Skeletal muscle tissue (tissue), 4 donors: ENCODE measurements around the gene NECAB2. TPM values are rescaled to one million over a fixed set of nuclear protein-coding genes. Genes with fewer than 3 reads are reported as not detected.

ENCODE experiments used
- H3K27ac ChIP-seq: one replicate; pipeline ENCODE4 v1.7.0; 2013; ENCODE audit warnings: mild to moderate bottlenecking, low read depth, low read length, inconsistent platforms
- H3K27me3 ChIP-seq, 3 donors: one replicate each; pipeline ENCODE4 v1.7.0; 2013; ENCODE audit warnings: low read length in 3 of 3; ENCODE audit not compliant: control insufficient read depth in 3 of 3, insufficient read depth in 3 of 3
- H3K36me3 ChIP-seq, 3 donors: one replicate each; pipeline ENCODE4 v1.7.0; 2013; ENCODE audit warnings: low read length in 3 of 3; ENCODE audit not compliant: control insufficient read depth in 3 of 3, insufficient read depth in 3 of 3
- H3K4me1 ChIP-seq, 3 donors: one replicate each; pipeline ENCODE4 v1.7.0; 2013; ENCODE audit warnings: low read length in 3 of 3, mild to moderate bottlenecking in 3 of 3; ENCODE audit not compliant: control insufficient read depth in 3 of 3, insufficient read depth in 3 of 3
- H3K4me3 ChIP-seq, 3 donors: one replicate each; pipeline ENCODE4 v1.7.0; 2013; ENCODE audit warnings: low read length in 3 of 3
- H3K9ac ChIP-seq, 3 donors: one replicate each; pipeline ENCODE4 v1.7.0; 2013; ENCODE audit warnings: low read length in 3 of 3, mild to moderate bottlenecking in 3 of 3, moderate library complexity in 2 of 3, low read depth in 1 of 3
- H3K9me3 ChIP-seq, 3 donors: one replicate each; pipeline ENCODE4 v1.7.0; 2013; ENCODE audit warnings: low read length in 3 of 3; ENCODE audit not compliant: control insufficient read depth in 3 of 3
- total RNA-seq: library from RNA; depleted of rRNA; stranded (reverse); fragments of >200 nt; gene quantifications from one replicate; pipeline ENCODE4 v1.2.3, GENCODE V29; 2014
- donor health status: Osteomylitis.

Gene NECAB2
- total RNA-seq, 1 donor from 2014 or later = not detected

DNA sequence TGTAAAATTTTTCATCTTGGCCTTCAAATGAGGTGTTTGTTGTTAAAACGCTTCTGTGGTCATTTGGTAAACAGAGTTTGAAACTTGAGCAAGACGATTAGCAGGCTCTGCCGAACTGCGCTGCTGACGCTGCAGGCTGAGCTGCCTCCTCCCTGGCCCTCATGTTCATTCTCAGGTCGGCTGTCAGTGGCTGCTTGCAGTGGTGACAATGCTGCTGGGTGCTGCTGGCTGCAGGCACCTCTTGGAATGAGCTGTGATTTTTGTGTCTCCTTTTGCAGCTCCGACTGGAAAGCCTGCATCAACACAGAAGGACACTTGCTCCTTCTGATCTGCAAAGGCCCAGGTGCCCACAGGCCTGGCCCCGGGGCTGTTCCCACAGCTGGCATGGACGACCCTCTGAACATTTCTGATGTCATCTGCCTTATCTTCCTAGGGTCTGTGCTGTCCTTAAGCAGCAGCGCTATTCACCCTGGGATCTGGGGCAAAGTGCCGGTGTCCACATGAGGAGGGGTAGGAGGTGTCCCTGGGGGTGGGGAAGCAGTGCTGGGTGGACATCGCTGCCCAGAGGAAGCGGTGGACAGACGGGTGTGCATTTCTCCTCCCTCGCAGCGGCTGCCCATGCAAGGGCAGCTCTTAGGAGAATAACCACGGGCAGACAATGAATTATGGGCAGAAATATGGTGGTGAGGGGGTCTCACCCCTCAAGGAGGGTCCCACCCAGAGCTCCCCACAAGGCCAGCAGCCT is 38.1 kb upstream of the NECAB2 start:
- peaks cover 0 to 3% (median 0%) of the 10 kb centered on the region in 3 donors for H3K36me3 ChIP-seq
- H3K27ac ChIP-seq = no peak overlapping the region
- H3K4me1 ChIP-seq = peaks cover 11 to 18% (median 12%) of the 10 kb centered on the region in 3 donors
- H3K9ac ChIP-seq = no peak overlapping the region
- no peak overlapping the region for H3K4me3 ChIP-seq
- no peaks in the 10 kb centered on the region for H3K9me3 ChIP-seq
- peaks cover 0 to 16% (median 0%) of the 10 kb centered on the region in 3 donors for H3K27me3 ChIP-seq

DNA sequence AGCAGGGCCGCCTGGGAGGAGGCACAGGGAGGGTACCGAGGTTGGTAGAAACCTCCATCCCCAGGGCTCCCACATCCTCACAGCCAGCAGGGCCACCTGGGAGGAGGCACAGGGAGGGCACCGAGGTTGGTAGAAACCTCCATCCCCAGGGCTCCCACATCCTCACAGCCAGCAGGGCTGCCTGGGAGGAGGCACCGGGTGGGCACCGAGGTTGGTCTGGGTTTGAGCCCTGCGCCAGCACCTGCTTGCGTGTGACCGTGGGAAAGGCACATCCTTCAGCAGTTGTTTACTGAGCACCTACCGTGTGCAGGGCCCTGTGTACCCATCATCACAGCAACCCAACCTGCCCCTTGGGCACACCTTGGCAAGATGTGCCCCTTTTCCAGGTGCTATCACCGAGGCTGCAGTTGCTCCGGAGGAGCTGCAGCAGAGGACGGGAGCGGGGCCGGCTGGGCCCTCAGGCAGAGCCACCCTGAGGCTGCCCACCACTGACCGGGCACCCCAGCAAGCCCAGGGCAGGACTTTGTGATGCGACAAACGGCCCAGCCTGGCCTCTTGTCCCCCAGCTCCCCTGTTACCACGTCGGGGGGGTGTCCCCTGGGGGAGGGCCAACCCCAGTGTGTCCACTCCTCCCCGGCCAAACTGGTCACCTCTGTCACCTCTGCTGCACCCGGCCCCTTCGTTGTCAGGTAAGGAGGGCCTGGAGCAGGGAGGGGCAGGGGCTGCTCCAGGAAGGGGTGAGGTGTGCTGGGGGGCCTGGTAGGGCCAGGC is 37.1 kb upstream of the NECAB2 start:
- peaks cover 0 to 3% (median 0%) of the 10 kb centered on the region in 3 donors for H3K36me3 ChIP-seq
- H3K27me3 ChIP-seq = peaks cover 0 to 17% (median 0%) of the 10 kb centered on the region in 3 donors
- H3K4me1 ChIP-seq = peaks cover 11 to 22% (median 12%) of the 10 kb centered on the region in 3 donors
- H3K9me3 ChIP-seq = no peaks in the 10 kb centered on the region
- H3K9ac ChIP-seq = no peak overlapping the region
- H3K4me3 ChIP-seq = no peak overlapping the region
- H3K27ac ChIP-seq = no peak overlapping the region

GRCh38 chr16:83931556-83931955 is 36.5 kb upstream of the NECAB2 start:
- peaks cover 0 to 21% (median 2%) of the 10 kb centered on the region in 3 donors for H3K27me3 ChIP-seq
- H3K4me3 ChIP-seq = no peak overlapping the region
- H3K36me3 ChIP-seq = peaks cover 0 to 3% (median 0%) of the 10 kb centered on the region in 3 donors

GRCh38 chr16:83932304-83932703 is 35.7 kb upstream of the NECAB2 start:
- Histone ChIP-seq H3K9ac (no peak overlapping the region), H3K27me3 (peaks cover 0 to 25% (median 7%) of the 10 kb centered on the region in 3 donors), H3K36me3 (peaks cover 0 to 3% (median 0%) of the 10 kb centered on the region in 3 donors), H3K27ac (no peak overlapping the region), H3K4me3 (no peak overlapping the region), H3K4me1 (peaks cover 2 to 12% (median 2%) of the 10 kb centered on the region in 3 donors), H3K9me3 (no peaks in the 10 kb centered on the region)

More at GRCh38 chr16:83931556-83931955, 36.5 kb upstream of the NECAB2 start:
- no peak overlapping the region for H3K27ac ChIP-seq
- H3K9me3 ChIP-seq = no peaks in the 10 kb centered on the region
- H3K4me1 ChIP-seq = peaks cover 7 to 16% (median 7%) of the 10 kb centered on the region in 3 donors
- H3K9ac ChIP-seq = no peak overlapping the region

- Histone ChIP-seq H3K27ac (no peak overlapping the region), H3K27me3 (peaks cover 0 to 25% (median 8%) of the 10 kb centered on the region in 3 donors), H3K4me1 (peaks cover 2 to 12% (median 2%) of the 10 kb centered on the region in 3 donors), H3K36me3 (peaks cover 0 to 3% (median 0%) of the 10 kb centered on the region in 3 donors), H3K9me3 (no peaks in the 10 kb centered on the region), H3K9ac (no peak overlapping the region), H3K4me3 (no peak overlapping the region)
These were observed 34.9 kb upstream of the NECAB2 start for GRCh38 chr16:83932955-83933673.

DNA sequence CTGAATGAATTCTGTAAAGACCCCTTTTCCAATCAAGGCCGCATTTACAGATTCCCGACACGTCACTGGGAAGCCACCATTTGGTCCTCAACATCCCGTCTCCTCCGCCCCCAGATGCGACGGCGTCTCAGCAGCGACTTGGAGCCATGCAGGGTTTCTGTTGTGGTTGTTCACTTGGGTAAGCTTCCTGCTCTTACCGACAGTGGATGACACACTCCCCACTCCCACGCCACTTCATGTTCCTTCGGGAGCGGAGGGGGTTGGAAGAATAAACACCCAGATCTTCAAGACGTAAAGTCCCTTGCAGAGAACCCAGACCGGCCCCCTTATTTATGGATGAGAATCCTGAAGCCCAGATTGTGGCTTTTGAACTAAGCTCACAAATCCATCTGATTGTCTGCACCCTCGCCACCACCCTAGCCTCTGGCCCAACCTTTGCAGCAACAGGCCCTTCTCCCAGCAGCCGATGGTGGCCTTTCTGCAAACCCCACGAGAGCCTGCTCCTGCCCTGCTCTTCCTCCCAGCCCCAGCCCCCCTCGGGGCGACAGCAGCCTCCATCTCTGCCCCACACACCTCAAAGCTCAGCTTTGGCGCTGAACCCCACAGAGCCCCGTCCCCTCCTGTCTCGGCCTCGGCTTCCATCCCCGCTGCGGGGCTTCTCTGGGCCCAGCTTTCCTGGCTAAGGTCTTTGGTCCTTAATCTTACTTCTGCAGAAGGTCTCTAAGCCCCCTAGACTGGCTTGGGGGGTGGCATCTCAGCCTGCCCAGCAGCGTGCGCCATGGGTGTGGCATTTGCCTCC is 34.0 kb upstream of the NECAB2 start:
- Histone ChIP-seq H3K9ac (peak overlapping the region in 1 of 3 donors; percentile 25), H3K4me3 (no peak overlapping the region), H3K27me3 (peaks cover 0 to 28% (median 8%) of the 10 kb centered on the region in 3 donors), H3K9me3 (no peaks in the 10 kb centered on the region), H3K27ac (no peak overlapping the region), H3K4me1 (peaks cover 2 to 12% (median 3%) of the 10 kb centered on the region in 3 donors), H3K36me3 (no peaks in the 10 kb centered on the region)

DNA sequence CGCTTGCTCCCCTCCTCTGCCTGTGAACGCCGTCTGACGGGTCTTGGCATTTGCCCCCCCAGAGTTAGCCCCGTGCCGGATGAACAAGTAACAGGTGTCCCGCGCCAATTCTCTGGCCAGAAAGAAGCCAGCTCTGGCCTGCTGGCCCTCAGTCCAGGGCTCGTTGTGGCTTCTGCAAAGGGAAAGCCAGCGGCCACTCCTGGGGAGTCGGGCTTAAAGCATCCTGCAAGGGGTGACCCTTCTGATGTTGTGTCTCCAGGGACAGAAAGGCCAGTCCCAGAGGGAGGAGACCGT is 33.4 kb upstream of the NECAB2 start:
- Histone ChIP-seq H3K9me3 (no peaks in the 10 kb centered on the region), H3K27me3 (peaks cover 0 to 28% (median 8%) of the 10 kb centered on the region in 3 donors)

DNA sequence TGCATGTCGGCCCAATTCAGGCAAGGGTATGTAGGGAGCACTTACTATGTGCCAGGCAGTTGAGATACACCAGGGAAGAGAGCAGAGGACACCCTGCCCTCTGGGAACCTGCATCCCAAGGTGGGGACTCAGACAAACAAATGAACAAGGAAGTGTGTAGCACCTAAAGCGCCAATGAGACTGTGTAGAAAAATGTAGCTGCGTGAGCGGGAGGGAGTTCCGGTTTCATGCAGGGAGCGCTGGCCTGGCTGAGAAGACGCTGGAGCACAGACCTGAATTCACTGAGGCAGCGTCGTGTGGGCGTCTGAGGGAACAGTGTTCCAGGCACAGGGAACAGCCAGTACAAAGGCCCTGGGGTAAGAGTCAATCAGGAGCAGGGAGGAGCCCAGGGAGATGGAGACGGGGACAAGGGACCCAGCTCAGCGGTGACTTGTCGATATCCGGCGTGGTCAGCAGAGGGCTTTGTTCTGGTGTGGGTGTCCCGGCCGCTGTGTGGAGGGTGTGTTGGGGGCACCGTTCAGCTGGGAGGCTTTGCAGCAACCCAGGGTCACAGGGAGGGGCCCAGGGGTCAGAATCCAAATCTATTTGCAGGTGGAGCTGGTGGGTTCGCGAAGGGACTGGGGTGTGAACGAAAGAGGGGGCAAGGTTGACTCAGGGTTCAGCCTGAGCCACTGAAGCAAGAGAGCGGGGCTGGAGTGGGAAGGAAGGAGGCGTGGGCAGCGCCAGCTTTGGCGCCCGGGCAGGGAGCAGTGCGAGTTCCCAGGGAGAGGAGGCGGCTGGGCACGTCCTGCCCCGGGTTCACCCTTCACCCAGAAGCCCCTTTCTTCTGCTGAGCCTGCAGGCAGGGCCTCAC is 32.8 kb upstream of the NECAB2 start:
- no peak overlapping the region for H3K27ac ChIP-seq
- peaks cover 1 to 29% (median 9%) of the 10 kb centered on the region in 3 donors for H3K27me3 ChIP-seq
- no peak overlapping the region for H3K4me3 ChIP-seq
- no peaks in the 10 kb centered on the region for H3K9me3 ChIP-seq
- peaks cover 2 to 12% (median 7%) of the 10 kb centered on the region in 3 donors for H3K4me1 ChIP-seq
- no peaks in the 10 kb centered on the region for H3K36me3 ChIP-seq
- no peak overlapping the region for H3K9ac ChIP-seq

More for the DNA sequence above, 33.4 kb upstream of the NECAB2 start:
- H3K4me3 ChIP-seq = no peak overlapping the region
- H3K36me3 ChIP-seq = no peaks in the 10 kb centered on the region
- peaks cover 2 to 12% (median 7%) of the 10 kb centered on the region in 3 donors for H3K4me1 ChIP-seq
- no peak overlapping the region for H3K27ac ChIP-seq
- peak overlapping the region in 1 of 3 donors; percentile 25 for H3K9ac ChIP-seq
